ENCODE measurements around the gene PRKCD. TPM values are rescaled to one million over a fixed set of nuclear protein-coding genes. Genes with fewer than 3 reads are reported as not detected.

Gene PRKCD
- total RNA-seq, 4 donors from 2014 or later = 27.9 to 31.3 (median 29.3) TPM

DNA sequence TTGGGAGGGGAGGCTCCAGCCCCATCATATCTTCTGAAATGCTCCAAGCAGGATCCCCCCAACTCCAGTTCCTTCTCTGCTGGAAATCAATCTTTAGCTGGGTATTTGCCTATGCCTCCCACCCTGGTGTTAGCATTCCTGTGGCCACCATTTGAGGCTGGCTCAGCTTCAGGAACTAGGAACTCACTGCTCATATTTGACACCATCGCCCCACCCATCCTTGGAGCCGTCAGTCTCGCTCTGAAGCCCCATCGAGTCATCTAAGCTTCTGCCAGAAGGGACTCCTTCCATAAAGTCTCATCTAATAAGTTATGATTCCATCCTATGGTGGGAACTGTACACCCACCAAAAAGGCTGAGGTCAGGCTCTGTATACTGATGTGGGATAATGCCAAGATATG, 26.4 kb downstream of the PRKCD start:
- TF ChIP-seq, protein P1, sequence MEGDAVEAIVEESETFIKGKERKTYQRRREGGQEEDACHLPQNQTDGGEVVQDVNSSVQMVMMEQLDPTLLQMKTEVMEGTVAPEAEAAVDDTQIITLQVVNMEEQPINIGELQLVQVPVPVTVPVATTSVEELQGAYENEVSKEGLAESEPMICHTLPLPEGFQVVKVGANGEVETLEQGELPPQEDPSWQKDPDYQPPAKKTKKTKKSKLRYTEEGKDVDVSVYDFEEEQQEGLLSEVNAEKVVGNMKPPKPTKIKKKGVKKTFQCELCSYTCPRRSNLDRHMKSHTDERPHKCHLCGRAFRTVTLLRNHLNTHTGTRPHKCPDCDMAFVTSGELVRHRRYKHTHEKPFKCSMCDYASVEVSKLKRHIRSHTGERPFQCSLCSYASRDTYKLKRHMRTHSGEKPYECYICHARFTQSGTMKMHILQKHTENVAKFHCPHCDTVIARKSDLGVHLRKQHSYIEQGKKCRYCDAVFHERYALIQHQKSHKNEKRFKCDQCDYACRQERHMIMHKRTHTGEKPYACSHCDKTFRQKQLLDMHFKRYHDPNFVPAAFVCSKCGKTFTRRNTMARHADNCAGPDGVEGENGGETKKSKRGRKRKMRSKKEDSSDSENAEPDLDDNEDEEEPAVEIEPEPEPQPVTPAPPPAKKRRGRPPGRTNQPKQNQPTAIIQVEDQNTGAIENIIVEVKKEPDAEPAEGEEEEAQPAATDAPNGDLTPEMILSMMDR (IDR thresholded peaks at IDR 0.05) = no peak
- no peak for TF ChIP-seq POLR2A (IDR thresholded peaks at IDR 0.05)
- TF ChIP-seq POLR2AphosphoS5 (IDR thresholded peaks at IDR 0.05) = no peak
- TF ChIP-seq EP300 (IDR thresholded peaks at IDR 0.05) = no peak
- Histone ChIP-seq H3K4me3 (no peak overlapping the region), H3K36me3 (peaks cover 79% of the 10 kb centered on the region), H3K27ac (no peak overlapping the region), H3K4me1 (peaks cover 7% of the 10 kb centered on the region), H3K27me3 (no peaks in the 10 kb centered on the region), H3K9me3 (no peaks in the 10 kb centered on the region)
- 71% methylated on average over 4 of the region's 4 CpGs for WGBS
- no peak for DNase-seq (ENCODE audit: low spot score in 2 of 2)

DNA sequence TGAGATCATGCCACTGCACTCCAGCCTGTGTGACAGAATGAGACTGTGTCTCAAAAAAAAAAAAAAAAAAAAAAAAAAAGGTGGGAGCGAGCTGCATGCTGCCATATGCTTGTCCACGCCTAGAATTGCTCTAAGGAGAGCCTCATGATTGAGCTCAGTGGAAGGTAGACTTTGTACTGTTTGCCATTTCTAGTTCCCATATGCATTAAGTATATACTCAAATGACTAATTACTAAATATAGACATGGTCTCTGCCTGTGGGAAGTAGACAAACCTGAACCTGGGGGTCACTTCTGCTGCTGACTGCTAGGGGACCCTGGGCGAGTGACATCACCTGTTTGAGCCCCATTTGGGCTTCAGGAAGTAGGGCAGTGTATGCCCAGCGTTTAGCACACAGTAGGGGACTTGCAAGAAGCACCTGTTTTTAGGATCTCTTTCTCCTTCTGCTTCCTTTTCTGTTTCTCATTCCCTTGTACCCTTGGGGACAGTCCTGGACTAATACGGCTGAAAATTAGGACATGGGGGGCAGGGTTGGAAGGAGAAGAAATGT, 27.2 kb downstream of the PRKCD start:
- Histone ChIP-seq H3K27ac (no peak overlapping the region), H3K9me3 (no peaks in the 10 kb centered on the region), H3K36me3 (peaks cover 71% of the 10 kb centered on the region), H3K27me3 (no peaks in the 10 kb centered on the region), H3K4me1 (peaks cover 8% of the 10 kb centered on the region), H3K4me3 (no peak overlapping the region)
- DNase-seq (ENCODE audit: low spot score in 2 of 2) = no peak
- TF ChIP-seq EP300 (IDR thresholded peaks at IDR 0.05) (no peak), POLR2AphosphoS5 (IDR thresholded peaks at IDR 0.05) (no peak), POLR2A (IDR thresholded peaks at IDR 0.05) (no peak)
- TF ChIP-seq, protein P1 (IDR thresholded peaks at IDR 0.05) = no peak
- WGBS = 89% methylated on average over 5 of the region's 5 CpGs

DNA sequence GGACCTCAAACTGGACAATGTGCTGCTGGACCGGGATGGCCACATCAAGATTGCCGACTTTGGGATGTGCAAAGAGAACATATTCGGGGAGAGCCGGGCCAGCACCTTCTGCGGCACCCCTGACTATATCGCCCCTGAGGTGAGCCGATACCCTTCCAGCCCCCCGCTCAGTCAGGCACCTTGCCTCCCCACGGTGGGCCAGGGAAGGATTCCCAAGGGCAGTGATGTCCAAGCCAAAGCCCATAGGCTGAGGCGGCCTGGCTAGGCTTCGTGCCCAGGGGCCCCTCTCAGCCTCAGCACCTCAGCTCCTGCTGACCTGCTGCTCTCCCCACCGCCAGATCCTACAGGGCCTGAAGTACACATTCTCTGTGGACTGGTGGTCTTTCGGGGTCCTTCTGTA, 27.7 kb downstream of the PRKCD start:
- no peaks in the 10 kb centered on the region for H3K27me3 ChIP-seq
- TF ChIP-seq POLR2A (IDR thresholded peaks at IDR 0.05) (no peak), EP300 (IDR thresholded peaks at IDR 0.05) (no peak), POLR2AphosphoS5 (IDR thresholded peaks at IDR 0.05) (no peak)
- TF ChIP-seq, protein P1 (IDR thresholded peaks at IDR 0.05) = no peak
- no peaks in the 10 kb centered on the region for H3K9me3 ChIP-seq
- DNase-seq (ENCODE audit: low spot score in 2 of 2) = no peak
- peaks cover 12% of the 10 kb centered on the region for H3K4me1 ChIP-seq
- no peak overlapping the region for H3K27ac ChIP-seq
- WGBS = 91% methylated on average over 7 of the region's 13 CpGs
- peaks cover 66% of the 10 kb centered on the region for H3K36me3 ChIP-seq
- H3K4me3 ChIP-seq = no peak overlapping the region

DNA sequence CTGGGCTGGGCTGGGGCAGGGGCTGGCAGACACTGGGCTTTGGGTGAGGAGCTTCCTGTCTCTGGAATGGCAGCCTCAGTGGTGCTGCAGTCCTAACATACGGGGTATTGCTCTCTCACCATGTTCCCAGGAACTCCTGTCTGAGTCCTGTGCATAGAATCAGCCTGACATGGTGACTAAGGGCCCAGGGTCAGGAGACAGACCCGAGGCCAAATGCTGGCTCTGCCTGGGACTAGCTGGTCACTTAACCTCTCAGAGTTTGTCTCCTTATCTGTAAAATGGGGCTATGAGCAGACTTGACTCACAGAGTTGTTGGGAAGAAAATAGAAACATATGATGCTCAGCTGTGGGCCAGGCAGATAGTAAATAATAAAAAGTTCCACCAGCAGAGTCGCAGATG, 28.3 kb downstream of the PRKCD start:
- DNase-seq (ENCODE audit: low spot score in 2 of 2) = no peak
- H3K36me3 ChIP-seq = peaks cover 64% of the 10 kb centered on the region
- no peak overlapping the region for H3K27ac ChIP-seq
- peaks cover 12% of the 10 kb centered on the region for H3K4me1 ChIP-seq
- H3K9me3 ChIP-seq = no peaks in the 10 kb centered on the region
- no peak overlapping the region for H3K4me3 ChIP-seq
- no peaks in the 10 kb centered on the region for H3K27me3 ChIP-seq
- TF ChIP-seq POLR2AphosphoS5 (IDR thresholded peaks at IDR 0.05) (no peak), POLR2A (IDR thresholded peaks at IDR 0.05) (no peak), EP300 (IDR thresholded peaks at IDR 0.05) (no peak)
- TF ChIP-seq, protein P1 (IDR thresholded peaks at IDR 0.05) = no peak
- 82% methylated on average over 3 of the region's 3 CpGs for WGBS

DNA sequence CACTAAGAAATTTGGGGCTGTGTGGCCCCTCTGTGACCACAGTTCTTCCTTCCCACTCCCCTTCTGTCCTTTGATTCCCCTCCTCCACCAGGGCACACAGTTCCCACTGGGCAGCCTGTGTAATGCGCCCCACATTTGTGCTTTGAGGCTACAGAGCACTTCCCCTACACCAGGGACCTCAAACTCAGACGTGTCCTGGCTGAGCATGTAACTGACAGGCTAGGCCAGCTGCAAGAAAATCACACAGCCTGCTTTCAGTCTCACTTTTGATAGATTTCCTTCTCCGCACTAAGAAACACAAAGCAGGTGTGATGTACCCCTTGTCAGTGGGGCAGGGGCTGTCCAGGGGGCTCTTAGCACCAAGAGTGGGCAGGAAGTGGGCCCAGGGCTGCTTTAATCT, 29.6 kb downstream of the PRKCD start:
- TF ChIP-seq, protein P1 (IDR thresholded peaks at IDR 0.05) = no peak
- TF ChIP-seq POLR2AphosphoS5 (IDR thresholded peaks at IDR 0.05) = no peak
- no peak for TF ChIP-seq EP300 (IDR thresholded peaks at IDR 0.05)
- TF ChIP-seq POLR2A (IDR thresholded peaks at IDR 0.05) = no peak
- 70% methylated on average over 3 of the region's 3 CpGs for WGBS
- H3K27me3 ChIP-seq = no peaks in the 10 kb centered on the region
- H3K4me3 ChIP-seq = no peak overlapping the region
- peaks cover 50% of the 10 kb centered on the region for H3K36me3 ChIP-seq
- no peak overlapping the region for H3K27ac ChIP-seq
- DNase-seq (ENCODE audit: low spot score in 2 of 2) = no peak
- H3K4me1 ChIP-seq = peaks cover 12% of the 10 kb centered on the region
- H3K9me3 ChIP-seq = no peaks in the 10 kb centered on the region
